HG02840 (cell line): ENCODE measurements around the gene DHX30.

Experiments used
- ATAC-seq: cut with Tn5 transposase; IDR thresholded peaks from one replicate; pipeline ENCODE4 v1.9.1; 2021; ENCODE audit warnings: mild to moderate bottlenecking, moderate library complexity, moderate number of reproducible peaks; ENCODE audit not compliant: unreplicated experiment, low FRiP score

Gene DHX30

GRCh38 chr3:47850564-47851410 lies 47.8 kb downstream of the DHX30 start:
- no peak for ATAC-seq

DNA sequence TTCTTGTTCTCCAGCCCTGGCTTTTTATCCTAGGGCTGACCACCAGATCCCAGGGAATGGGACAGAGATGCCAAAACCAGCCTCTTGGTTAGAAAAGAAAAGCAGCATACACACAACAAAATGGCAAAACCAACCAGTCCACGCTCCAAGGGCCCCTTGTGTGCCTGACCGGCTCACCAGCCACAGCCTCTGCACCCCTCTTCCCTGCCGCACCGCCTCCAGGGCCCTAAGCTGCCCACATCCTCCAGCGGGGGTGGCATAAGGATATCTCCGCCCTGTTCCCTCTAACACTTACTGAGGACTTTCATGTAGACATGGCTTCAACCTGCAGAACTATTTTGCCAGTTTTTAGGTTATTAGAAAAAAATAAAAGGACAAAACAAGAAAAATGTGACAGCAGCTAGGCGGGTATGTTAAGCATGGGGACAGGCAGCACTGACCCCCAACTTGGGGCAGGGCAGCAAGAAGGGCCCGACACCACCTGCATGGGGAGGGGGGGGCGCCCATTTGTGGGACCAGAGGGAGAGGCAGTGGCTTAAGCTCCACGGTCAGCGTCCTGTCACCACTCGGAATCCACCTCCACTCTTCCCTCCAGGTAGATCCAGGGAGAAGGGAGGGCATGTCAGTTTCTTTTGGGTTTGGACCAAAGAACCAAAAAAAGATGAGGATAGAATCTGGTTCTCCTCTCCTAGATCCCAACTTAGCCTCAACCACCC lies 49.1 kb downstream of the DHX30 start:
- no peak for ATAC-seq

GRCh38 chr3:47852604-47853602 lies 50.0 kb downstream of the DHX30 start:
- ATAC-seq: no peak

DNA sequence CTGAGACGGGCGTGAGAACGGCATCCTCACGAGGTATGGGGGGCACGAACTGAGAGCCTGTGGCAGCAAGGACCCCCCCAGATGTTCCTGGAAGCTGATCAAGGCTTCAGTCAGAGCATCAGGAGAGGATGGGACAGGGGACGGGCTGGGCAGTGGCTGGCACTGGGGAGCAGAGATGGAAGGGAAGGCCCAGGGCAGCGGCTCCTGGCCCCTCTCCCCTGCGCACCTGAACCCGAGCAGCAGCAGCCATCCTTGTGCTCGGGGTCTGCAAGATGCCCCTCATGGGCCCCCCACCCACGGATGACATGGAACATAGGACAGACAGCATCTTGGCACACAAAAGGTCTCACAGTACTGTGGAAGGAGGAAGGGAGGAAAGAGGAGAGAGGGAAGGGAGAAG lies 51.3 kb downstream of the DHX30 start:
- ATAC-seq: no peak

GRCh38 chr3:47854720-47855455 lies 52.0 kb downstream of the DHX30 start:
- ATAC-seq: no peak

- no peak for ATAC-seq
Measured at GRCh38 chr3:47855461-47856383, 52.8 kb downstream of the DHX30 start.

- ATAC-seq: no peak
Measured at GRCh38 chr3:47856669-47857068, 53.7 kb downstream of the DHX30 start.

- no peak for ATAC-seq
Measured at GRCh38 chr3:47857151-47857550, 54.2 kb downstream of the DHX30 start.

DNA sequence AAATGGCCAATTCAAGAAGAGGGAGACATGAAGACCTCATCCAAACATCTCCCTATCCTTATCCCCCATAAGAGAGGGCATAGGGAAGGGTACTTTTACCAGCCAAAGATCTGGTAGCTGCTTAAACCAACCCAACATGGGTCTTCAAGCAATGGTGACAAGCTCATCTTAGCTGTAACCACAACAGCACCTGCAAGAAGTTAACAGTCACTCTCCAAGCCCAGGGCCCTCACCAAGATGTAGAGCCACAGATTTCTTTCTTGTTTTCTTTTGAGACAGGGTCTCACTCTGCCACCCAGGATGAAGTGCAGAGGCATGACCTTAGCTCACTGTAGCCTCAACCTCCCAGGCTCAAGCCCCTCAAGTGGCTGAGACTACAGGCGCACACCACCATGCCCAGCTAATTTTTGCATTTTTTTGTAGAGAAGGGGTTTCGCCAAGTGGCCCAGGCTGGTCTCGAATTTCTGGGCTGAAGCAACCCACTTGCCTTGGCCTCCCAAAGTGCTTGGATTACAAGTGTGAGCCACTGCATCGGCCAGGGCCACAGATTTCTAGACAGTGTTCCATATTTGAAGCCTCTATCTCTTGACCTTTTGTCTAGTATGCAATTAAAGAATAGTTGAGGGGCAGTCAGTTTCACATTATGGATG lies 57.1 kb downstream of the DHX30 start:
- ATAC-seq: no peak

DNA sequence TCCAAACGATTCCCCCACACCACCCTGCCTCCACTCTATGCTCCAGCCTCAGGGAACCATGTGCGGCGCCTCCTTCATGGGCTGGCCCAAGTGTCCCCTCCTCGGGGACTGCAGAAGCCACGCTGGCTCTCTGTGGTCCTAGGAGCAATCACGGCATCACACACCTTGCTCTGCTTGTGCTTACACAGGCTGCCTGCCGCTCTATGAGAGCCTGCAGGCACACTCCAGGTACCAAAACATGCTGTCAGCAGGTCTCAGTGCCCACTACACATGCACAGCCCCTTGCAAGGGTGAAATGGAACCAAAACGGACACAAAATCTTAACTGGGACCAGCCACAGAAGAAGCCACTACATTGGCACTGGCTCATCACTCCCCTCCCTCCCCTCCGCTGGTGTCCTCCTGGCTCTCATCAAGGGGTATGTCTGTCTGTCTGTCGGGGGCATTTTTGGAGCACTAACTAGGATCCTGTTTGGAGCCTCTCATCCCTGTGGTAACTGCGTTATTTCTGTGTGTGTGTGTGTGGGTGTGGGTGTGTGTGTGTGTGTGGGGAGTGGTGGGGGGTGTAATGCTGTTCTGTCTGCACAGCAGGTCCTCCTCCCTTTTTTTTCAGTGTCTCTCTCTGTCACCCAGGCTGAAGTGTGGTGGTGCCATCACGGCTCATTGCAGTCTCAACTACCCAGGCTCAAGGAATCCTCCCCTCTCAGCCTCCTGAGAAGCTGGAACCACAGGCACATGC lies 60.6 kb downstream of the DHX30 start:
- no peak for ATAC-seq

DNA sequence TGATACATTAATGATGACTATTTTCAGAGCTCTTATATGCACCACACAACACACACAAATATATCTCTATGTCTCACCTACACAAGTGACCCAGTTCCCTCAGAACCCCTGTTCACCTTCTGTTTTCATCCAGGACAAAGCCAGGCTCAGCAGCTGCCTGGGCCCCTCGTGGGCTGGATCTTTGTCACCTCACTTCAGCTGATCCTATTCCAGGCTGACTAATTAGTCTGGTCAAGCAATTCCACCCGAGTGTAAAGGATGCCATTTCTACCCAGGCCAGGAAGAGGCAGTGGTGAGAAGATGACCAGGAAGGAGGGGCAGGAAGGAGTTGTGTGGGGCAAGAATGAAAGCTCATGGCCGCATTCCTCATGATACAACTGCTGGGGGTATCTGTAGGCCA lies 62.3 kb downstream of the DHX30 start:
- no peak for ATAC-seq

GRCh38 chr3:47867451-47868044 lies 64.6 kb downstream of the DHX30 start:
- ATAC-seq: no peak

- no peak for ATAC-seq
Measured at GRCh38 chr3:47868306-47868705, 65.4 kb downstream of the DHX30 start.

DNA sequence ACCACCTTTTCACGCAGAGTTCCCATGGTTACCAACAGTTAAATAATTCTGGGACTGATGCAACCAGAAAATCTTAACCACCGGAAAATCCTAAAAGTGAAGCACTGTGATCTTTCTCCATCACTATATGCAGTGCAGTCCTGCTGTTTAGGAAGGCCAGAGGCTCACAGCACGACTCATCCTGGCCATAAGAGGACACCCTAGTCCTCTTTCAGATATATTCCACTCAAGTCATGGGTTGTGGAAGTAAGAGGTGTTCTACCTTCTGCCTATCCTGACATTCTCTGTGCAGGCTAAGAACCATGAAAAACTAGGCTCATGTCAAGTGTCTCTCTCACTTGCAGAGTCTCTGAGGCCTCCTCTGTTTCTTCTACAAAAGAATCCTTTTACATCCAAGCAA lies 67.2 kb downstream of the DHX30 start:
- no peak for ATAC-seq

DNA sequence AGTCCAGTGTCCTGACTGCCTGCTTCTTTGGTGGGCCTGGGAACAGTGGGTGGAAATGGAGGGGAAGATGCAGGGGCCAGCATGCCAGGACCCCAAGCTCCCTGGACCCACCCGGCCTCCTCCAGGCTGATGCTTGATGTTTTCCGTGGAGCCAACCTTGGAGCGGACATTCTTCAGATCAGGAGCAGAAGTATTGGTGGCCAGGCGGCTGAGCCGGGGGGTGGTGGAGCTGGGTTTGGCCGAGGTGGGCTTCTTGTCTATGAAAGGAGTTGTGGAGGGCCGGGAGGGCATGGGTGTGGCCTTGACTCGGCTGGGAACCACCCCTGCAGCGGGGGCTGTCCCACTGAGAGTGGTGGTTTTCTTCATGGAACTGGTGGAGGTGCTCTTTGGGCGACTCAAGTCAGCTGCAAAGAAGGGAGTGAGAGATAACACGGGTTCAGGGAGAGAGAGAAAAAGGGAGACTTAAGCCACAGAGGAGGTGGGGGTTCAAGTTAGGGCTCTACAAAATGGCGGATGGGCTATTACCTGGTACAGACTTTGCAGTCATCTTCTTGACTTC lies 67.8 kb downstream of the DHX30 start:
- no peak for ATAC-seq

GRCh38 chr3:47871389-47871788 lies 68.5 kb downstream of the DHX30 start:
- no peak for ATAC-seq

GRCh38 chr3:47872916-47873315 lies 70.0 kb downstream of the DHX30 start:
- ATAC-seq: no peak
